HCT116 (cell line): ENCODE data around the gene PROK2. TPM values are rescaled to one million over a fixed set of nuclear protein-coding genes. Genes with fewer than 3 reads are reported as not detected.

ENCODE experiments used
- ATAC-seq: fragments of 200-7000 bp; cut with Tn5 transposase; 2 replicates; pipeline ENCODE4 v1.9.1; 2020; ENCODE audit warnings: mild to moderate bottlenecking, moderate library complexity
- BruUV-seq: library from RNA; stranded (reverse); fragments of 400-500 nt; replicated peaks from 2 replicates; lab custom pipeline; 2021; lab: Mats Ljungman, UMichigan
- CTCF ChIA-PET: fragments of 300-600 bp; sonication (Branson Sonifier 250); formaldehyde crosslinking; loops from one replicate; lab custom pipeline; 2021; ENCODE audit warnings: antibody characterized with exemption; lab: Charles Lee
- POLR2A ChIA-PET: fragments of 300-600, 350-600 bp; sonication (Branson Sonifier 250); formaldehyde crosslinking; loops from one replicate; lab custom pipeline; 2021; ENCODE audit warnings: antibody characterized with exemption; lab: Charles Lee
- RAD21 ChIA-PET, 2 experiments: fragments of 300-600 bp; sonication (Branson Sonifier 250); formaldehyde crosslinking; loops; one replicate each; lab custom pipeline; 2023; ENCODE audit warnings: low total read pairs in 2 of 2; ENCODE audit not compliant: uncharacterized antibody in 2 of 2, unreplicated experiment in 2 of 2, low non-redundant PET in 1 of 2; lab: Charles Lee
- DNase-seq: peaks from one replicate; pipeline ENCODE4 v3.0.0-alpha.2; 2010; ENCODE audit warnings: low read depth, low spot score
- H2AFZ ChIP-seq: fragments of 200-600 bp; shearing (Covaris generic), sonication (generic); 2 replicates; pipeline ENCODE4 v1.6.1; 2017; ENCODE audit warnings: low read depth, mixed run types, mixed read lengths, antibody characterized with exemption, low read length; ENCODE audit not compliant: poor library complexity, severe bottlenecking
- H3K27ac ChIP-seq: 2 replicates; pipeline ENCODE4 v1.5.1; 2012; ENCODE audit warnings: low read depth, low read length
- H3K27me3 ChIP-seq: fragments of 200-600 bp; sonication (generic); 2 replicates; pipeline ENCODE4 v1.6.1; 2016; ENCODE audit warnings: mixed run types, low read length, mixed read lengths; ENCODE audit not compliant: insufficient read depth
- H3K36me3 ChIP-seq, 2 experiments: fragments of 200-500 bp in 1 of 2; fragments of 200-600 bp in 1 of 2; sonication (Bioruptor generic) in 1 of 2; sonication (generic) in 1 of 2; 2 replicates each; pipeline versions ENCODE4 v1.5.1 to v1.6.1; 2014 to 2016; ENCODE audit warnings: low read length in 2 of 2, inconsistent platforms in 1 of 2, mixed read lengths in 1 of 2, mixed run types in 1 of 2; ENCODE audit not compliant: insufficient read depth in 2 of 2, control insufficient read depth in 1 of 2
- H3K4me1 ChIP-seq, 2 experiments: fragments of 200-600 bp in 1 of 2; sonication (generic) in 1 of 2; 2 replicates each; pipeline versions ENCODE4 v1.5.1 to v1.6.1; 2012 to 2017; ENCODE audit warnings: low read length in 2 of 2, inconsistent platforms in 1 of 2, mild to moderate bottlenecking in 1 of 2, mixed read lengths in 1 of 2, mixed run types in 1 of 2, moderate library complexity in 1 of 2; ENCODE audit not compliant: insufficient read depth in 2 of 2, control insufficient read depth in 1 of 2
- H3K4me2 ChIP-seq: fragments of 200-600 bp; sonication (generic); 2 replicates; pipeline ENCODE4 v1.6.1; 2017; ENCODE audit warnings: mixed run types, low read length, mixed read lengths
- H3K4me3 ChIP-seq, 2 experiments: fragments of 200-600 bp in 1 of 2; sonication (generic) in 1 of 2; replicated peaks in 1 of 2; 2 replicates each; pipeline ENCODE4 v1.5.1; 2011 to 2016; ENCODE audit warnings: low read length in 2 of 2, control low read depth in 1 of 2, low read depth in 1 of 2, mild to moderate bottlenecking in 1 of 2, mixed read lengths in 1 of 2, mixed run types in 1 of 2
- H3K79me2 ChIP-seq: fragments of 200-600 bp; sonication (generic); 2 replicates; pipeline ENCODE4 v1.6.1; 2017; ENCODE audit warnings: mild to moderate bottlenecking, mixed run types, low read length, moderate library complexity, mixed read lengths; ENCODE audit not compliant: insufficient read depth
- H3K9ac ChIP-seq: fragments of 200-600 bp; sonication (generic); 2 replicates; pipeline ENCODE4 v1.6.1; 2016; ENCODE audit warnings: low read length, mixed read lengths
- H3K9me2 ChIP-seq: fragments of 200-600 bp; sonication (generic), shearing (Covaris generic); 2 replicates; pipeline ENCODE4 v1.6.1; 2017; ENCODE audit warnings: mixed run types, mild to moderate bottlenecking, moderate library complexity; ENCODE audit not compliant: insufficient read depth
- H3K9me3 ChIP-seq, 2 experiments: fragments of 200-500 bp in 1 of 2; fragments of 200-600 bp in 1 of 2; sonication (Bioruptor generic) in 1 of 2; sonication (generic) in 1 of 2; 2 replicates each; pipeline ENCODE4 v1.6.1; 2014 to 2017; ENCODE audit warnings: low read length in 2 of 2, mixed read lengths in 2 of 2, inconsistent platforms in 1 of 2, low read depth in 1 of 2, mild to moderate bottlenecking in 1 of 2, mixed run types in 1 of 2, moderate library complexity in 1 of 2; ENCODE audit not compliant: control insufficient read depth in 1 of 2, insufficient read depth in 1 of 2
- H4K20me1 ChIP-seq: fragments of 200-600 bp; sonication (generic), shearing (Covaris generic); 2 replicates; pipeline ENCODE4 v1.6.1; 2017; ENCODE audit warnings: mixed run types, mild to moderate bottlenecking, moderate library complexity; ENCODE audit not compliant: insufficient read depth
- ATF3 ChIP-seq: IDR thresholded peaks from 2 replicates; pipeline ENCODE4 v1.6.1; 2012
- CBX3 ChIP-seq: IDR thresholded peaks from 2 replicates; pipeline ENCODE4 v1.6.1; 2012; ENCODE audit warnings: low read depth
- CEBPB ChIP-seq: IDR thresholded peaks from 2 replicates; pipeline ENCODE4 v1.6.1; 2012; ENCODE audit warnings: low read depth
- EGR1 ChIP-seq: IDR thresholded peaks from 2 replicates; pipeline ENCODE4 v1.6.1; 2012; ENCODE audit warnings: low read depth
- ELF1 ChIP-seq: IDR thresholded peaks from 2 replicates; pipeline ENCODE4 v1.6.1; 2012; ENCODE audit warnings: low read depth, borderline replicate concordance
- EZH2 ChIP-seq: fragments of 200-600 bp; sonication (generic); IDR thresholded peaks from 2 replicates; pipeline ENCODE4 v1.6.1; 2017; ENCODE audit warnings: antibody characterized with exemption, mixed run types
- EZH2phosphoT487 ChIP-seq: fragments of 200-600 bp; IDR thresholded peaks from 2 replicates; pipeline ENCODE4 v1.6.1; 2018; ENCODE audit warnings: antibody characterized with exemption, borderline replicate concordance
- JUND ChIP-seq: IDR thresholded peaks from 2 replicates; pipeline ENCODE4 v1.6.1; 2012
- POLR2AphosphoS5 ChIP-seq: IDR thresholded peaks from 2 replicates; pipeline ENCODE4 v1.6.1; 2011; ENCODE audit warnings: mild to moderate bottlenecking, low read depth, low read length, moderate library complexity
- RAD21 ChIP-seq: IDR thresholded peaks from 2 replicates; pipeline ENCODE4 v1.6.1; 2012; ENCODE audit warnings: low read depth, mild to moderate bottlenecking
- SIN3A ChIP-seq: IDR thresholded peaks from 2 replicates; pipeline ENCODE4 v1.6.1; 2012; ENCODE audit warnings: low read depth
- SP1 ChIP-seq: IDR thresholded peaks from 2 replicates; pipeline ENCODE4 v1.6.1; 2012; ENCODE audit warnings: low read depth
- SRF ChIP-seq: IDR thresholded peaks from 2 replicates; pipeline ENCODE4 v1.6.1; 2012; ENCODE audit warnings: low read depth
- TCF7L2 ChIP-seq: IDR thresholded peaks from 2 replicates; pipeline ENCODE4 v1.7.0; 2011; ENCODE audit warnings: borderline replicate concordance, inconsistent platforms; ENCODE audit not compliant: insufficient read depth, insufficient read length; ENCODE audit errors: extremely low read depth
- ZFX ChIP-seq: fragments of 450-650 bp; IDR thresholded peaks from 2 replicates; pipeline ENCODE4 v1.6.1; 2017
- ZNF274 ChIP-seq: fragments of 200-500 bp; sonication (Bioruptor generic); IDR thresholded peaks from 2 replicates; pipeline ENCODE4 v1.6.1; 2014; ENCODE audit warnings: mild to moderate bottlenecking, low read depth, low read length, inconsistent platforms
- intact Hi-C: fragments of 100-400 bp; cut with micrococcal nuclease; formaldehyde crosslinking; loops from 2 replicates; pipeline ENCODE4 v1.10.0; 2022
- total RNA-seq: library from RNA; stranded (reverse); gene quantifications from one replicate; pipeline ENCODE4 v1.2.1, GENCODE V29; 2021; ENCODE audit not compliant: unreplicated experiment
- TF ChIP-seq, protein P1 (sequence below): IDR thresholded peaks from 2 replicates; pipeline ENCODE4 v1.6.1; 2012; ENCODE audit warnings: low read depth

PROK2 gene
- total RNA-seq, 1 experiment from 2014 or later: not detected

- H3K27ac ChIP-seq: no peak overlapping the region
- H3K79me2 ChIP-seq: no peaks in the 10 kb centered on the region
- TF ChIP-seq POLR2AphosphoS5: no peak
- no peak for TF ChIP-seq TCF7L2
- no peak for TF ChIP-seq JUND
- TF ChIP-seq SRF: no peak
- no peak for TF ChIP-seq RAD21
- TF ChIP-seq, protein P1, sequence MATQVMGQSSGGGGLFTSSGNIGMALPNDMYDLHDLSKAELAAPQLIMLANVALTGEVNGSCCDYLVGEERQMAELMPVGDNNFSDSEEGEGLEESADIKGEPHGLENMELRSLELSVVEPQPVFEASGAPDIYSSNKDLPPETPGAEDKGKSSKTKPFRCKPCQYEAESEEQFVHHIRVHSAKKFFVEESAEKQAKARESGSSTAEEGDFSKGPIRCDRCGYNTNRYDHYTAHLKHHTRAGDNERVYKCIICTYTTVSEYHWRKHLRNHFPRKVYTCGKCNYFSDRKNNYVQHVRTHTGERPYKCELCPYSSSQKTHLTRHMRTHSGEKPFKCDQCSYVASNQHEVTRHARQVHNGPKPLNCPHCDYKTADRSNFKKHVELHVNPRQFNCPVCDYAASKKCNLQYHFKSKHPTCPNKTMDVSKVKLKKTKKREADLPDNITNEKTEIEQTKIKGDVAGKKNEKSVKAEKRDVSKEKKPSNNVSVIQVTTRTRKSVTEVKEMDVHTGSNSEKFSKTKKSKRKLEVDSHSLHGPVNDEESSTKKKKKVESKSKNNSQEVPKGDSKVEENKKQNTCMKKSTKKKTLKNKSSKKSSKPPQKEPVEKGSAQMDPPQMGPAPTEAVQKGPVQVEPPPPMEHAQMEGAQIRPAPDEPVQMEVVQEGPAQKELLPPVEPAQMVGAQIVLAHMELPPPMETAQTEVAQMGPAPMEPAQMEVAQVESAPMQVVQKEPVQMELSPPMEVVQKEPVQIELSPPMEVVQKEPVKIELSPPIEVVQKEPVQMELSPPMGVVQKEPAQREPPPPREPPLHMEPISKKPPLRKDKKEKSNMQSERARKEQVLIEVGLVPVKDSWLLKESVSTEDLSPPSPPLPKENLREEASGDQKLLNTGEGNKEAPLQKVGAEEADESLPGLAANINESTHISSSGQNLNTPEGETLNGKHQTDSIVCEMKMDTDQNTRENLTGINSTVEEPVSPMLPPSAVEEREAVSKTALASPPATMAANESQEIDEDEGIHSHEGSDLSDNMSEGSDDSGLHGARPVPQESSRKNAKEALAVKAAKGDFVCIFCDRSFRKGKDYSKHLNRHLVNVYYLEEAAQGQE: no peak
- TF ChIP-seq SIN3A: no peak
- TF ChIP-seq ZFX: no peak
- TF ChIP-seq ATF3: no peak
- TF ChIP-seq ELF1: no peak
- no peak for TF ChIP-seq EGR1
- no peak for TF ChIP-seq CEBPB
- TF ChIP-seq EZH2: no peak
- no peak for TF ChIP-seq CBX3
- no peak for TF ChIP-seq ZNF274
- TF ChIP-seq SP1: no peak
- TF ChIP-seq EZH2phosphoT487: no peak
- no peaks in the 10 kb centered on the region for H3K9me3 ChIP-seq
- no peak overlapping the region for H3K9ac ChIP-seq
- no peaks in the 10 kb centered on the region for H3K4me1 ChIP-seq
- H3K27me3 ChIP-seq: peaks cover 11% of the 10 kb centered on the region
- no peak overlapping the region for H3K4me3 ChIP-seq
- intact Hi-C loops: no loop called here
- ChIA-PET POLR2A (no interaction called here), RAD21 (no interaction called here), CTCF (no interaction called here)
- H2AFZ ChIP-seq: no peak overlapping the region
- no TSS peak for BruUV-seq
- DNase-seq: no peak
- H3K4me2 ChIP-seq: no peak overlapping the region
- no peaks in the 10 kb centered on the region for H3K36me3 ChIP-seq
- no peak for ATAC-seq
- no peaks in the 10 kb centered on the region for H3K9me2 ChIP-seq
- H4K20me1 ChIP-seq: no peaks in the 10 kb centered on the region
Observed at GRCh38 chr3:71805691-71806090, 20.7 kb upstream of the PROK2 start.
